ENCODE data around the gene DOCK3. TPM values are rescaled to one million over a fixed set of nuclear protein-coding genes. Genes with fewer than 3 reads are reported as not detected.

DOCK3 gene
- total RNA-seq, 1 experiment from 2014 or later, result 0.15 TPM

- no peak for TF ChIP-seq CTCF (conservative IDR thresholded peaks at IDR 0.05; ENCODE audit: low read depth, low read length)
- no peak for TF ChIP-seq EZH2 (IDR thresholded peaks at IDR 0.05; ENCODE audit: low read length, unreplicated experiment)
- TF ChIP-seq EZH2phosphoT487 (IDR thresholded peaks at IDR 0.05; ENCODE audit: borderline replicate concordance, low read length), result no peak
- Histone ChIP-seq H3K36me3 (ENCODE audit: low read depth, low read length) (peaks cover 8% of the 10 kb centered on the region), H3K27ac (ENCODE audit: low read length) (no peak overlapping the region), H3K9ac (ENCODE audit: low read length) (no peak overlapping the region), H3K4me2 (ENCODE audit: low read length) (no peak overlapping the region), H3K27me3 (ENCODE audit: low read length) (no peaks in the 10 kb centered on the region), H3K4me1 (ENCODE audit: insufficient read depth, low read length) (peaks cover 18% of the 10 kb centered on the region), H3K9me3 (ENCODE audit: low read length) (no peaks in the 10 kb centered on the region), H3F3A (ENCODE audit: low read length, unreplicated experiment) (no peaks in the 10 kb centered on the region), H4K20me1 (ENCODE audit: low read length) (peaks cover 12% of the 10 kb centered on the region), H3K9me2 (replicated peaks; ENCODE audit: low read length) (no peaks in the 10 kb centered on the region), H3K4me3 (ENCODE audit: low read length) (no peak overlapping the region), H3K79me2 (ENCODE audit: low read length) (peaks cover 37% of the 10 kb centered on the region), H2AFZ (ENCODE audit: low read length) (no peak overlapping the region)
- ATAC-seq (no peak), DNase-seq (no peak)
- intact Hi-C loops (cut with micrococcal nuclease), result loop anchor here (10.0 kb wide), 1 partner anchor 293 kb away; the partner anchor contains the start of gene TEX264
- BruUV-seq (replicated peaks), result no TSS peak
- ChIA-PET CTCF (no interaction called here), POLR2A (ENCODE audit: unreplicated experiment) (no interaction called here)
These were observed 707.5 kb downstream of the DOCK3 start for GRCh38 chr3:51382076-51382745.

- CTCF ChIA-PET, result no interaction called here
These were observed 708.3 kb downstream of the DOCK3 start for GRCh38 chr3:51382947-51383578.

More at GRCh38 chr3:51382947-51383578, 708.3 kb downstream of the DOCK3 start:
- Histone ChIP-seq H3K36me3 (ENCODE audit: low read depth, low read length) (peaks cover 16% of the 10 kb centered on the region), H3K79me2 (ENCODE audit: low read length) (peaks cover 46% of the 10 kb centered on the region), H3K9ac (ENCODE audit: low read length) (no peak overlapping the region), H4K20me1 (ENCODE audit: low read length) (peaks cover 18% of the 10 kb centered on the region), H2AFZ (ENCODE audit: low read length) (no peak overlapping the region), H3K4me3 (ENCODE audit: low read length) (0 out of 2 replicates have a peak overlapping the region, but pooled peaks have one; percentile 85), H3K4me1 (ENCODE audit: insufficient read depth, low read length) (peaks cover 26% of the 10 kb centered on the region), H3K27ac (ENCODE audit: low read length) (no peak overlapping the region), H3K4me2 (ENCODE audit: low read length) (peak overlapping the region; percentile 91), H3K9me3 (ENCODE audit: low read length) (no peaks in the 10 kb centered on the region), H3F3A (ENCODE audit: low read length, unreplicated experiment) (no peaks in the 10 kb centered on the region), H3K9me2 (replicated peaks; ENCODE audit: low read length) (no peaks in the 10 kb centered on the region), H3K27me3 (ENCODE audit: low read length) (no peaks in the 10 kb centered on the region)
- no peak for TF ChIP-seq EZH2phosphoT487 (IDR thresholded peaks at IDR 0.05; ENCODE audit: borderline replicate concordance, low read length)
- no peak for TF ChIP-seq EZH2 (IDR thresholded peaks at IDR 0.05; ENCODE audit: low read length, unreplicated experiment)
- TF ChIP-seq CTCF (conservative IDR thresholded peaks at IDR 0.05; ENCODE audit: low read depth, low read length), result no peak
- POLR2A ChIA-PET (ENCODE audit: unreplicated experiment), result no interaction called here
- BruUV-seq (replicated peaks), result no TSS peak
- ATAC-seq (no peak), DNase-seq (no peak)
- intact Hi-C loops (cut with micrococcal nuclease), result loop anchor here (10.0 kb wide), 1 partner anchor 292 kb away; the partner anchor contains the start of gene TEX264

All from PC-3 (cell line).